HG02840 (cell line): ENCODE results near the gene GRK4.

Source experiments
- ATAC-seq: cut with Tn5 transposase; IDR thresholded peaks from one replicate; pipeline ENCODE4 v1.9.1; 2021; ENCODE audit warnings: mild to moderate bottlenecking, moderate library complexity, moderate number of reproducible peaks; ENCODE audit not compliant: unreplicated experiment, low FRiP score

The GRK4 gene

GRCh38 chr4:2995546-2996265, 32.3 kb downstream of the GRK4 start:
- ATAC-seq, result no peak

DNA sequence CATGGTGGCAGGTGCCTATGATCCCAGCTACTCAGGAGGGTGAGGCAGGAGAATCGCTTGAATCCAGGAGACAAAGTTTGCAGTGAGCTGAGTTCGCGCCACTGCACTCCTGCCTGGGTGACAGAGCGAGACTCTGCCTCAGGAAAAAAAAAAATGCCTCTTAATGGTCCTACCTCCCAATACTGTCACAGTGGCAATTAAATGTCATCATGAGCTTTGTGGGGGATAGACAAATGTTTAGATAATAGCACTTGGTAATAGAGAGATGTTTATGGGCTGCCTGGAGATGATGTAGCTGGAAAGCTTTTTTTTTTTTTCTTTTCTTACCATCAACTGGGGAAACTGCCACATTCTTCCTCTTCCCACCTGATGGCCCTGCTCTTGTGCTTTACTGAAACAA, 33.0 kb downstream of the GRK4 start:
- ATAC-seq, result no peak

DNA sequence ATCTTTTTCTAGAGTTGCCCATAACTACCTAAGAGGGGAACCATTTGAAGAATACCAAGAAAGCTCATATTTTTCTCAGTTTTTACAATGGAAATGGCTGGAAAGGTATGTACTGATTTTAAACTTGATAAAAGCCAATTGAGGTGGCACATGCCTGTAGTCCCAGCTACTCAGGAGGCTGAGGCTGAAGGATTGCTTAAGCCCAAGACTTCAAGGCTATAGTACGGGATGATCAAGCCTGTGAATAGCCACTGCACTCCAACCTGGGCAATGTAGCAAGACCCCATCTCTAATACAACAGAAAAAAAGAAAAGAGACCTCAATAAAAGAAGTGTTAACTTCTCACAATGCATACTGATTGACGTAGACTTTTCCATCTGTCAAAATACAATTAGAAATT, 44.4 kb downstream of the GRK4 start:
- no peak for ATAC-seq

- ATAC-seq, result no peak
Measured at GRCh38 chr4:3009422-3009821, 46.1 kb downstream of the GRK4 start.

DNA sequence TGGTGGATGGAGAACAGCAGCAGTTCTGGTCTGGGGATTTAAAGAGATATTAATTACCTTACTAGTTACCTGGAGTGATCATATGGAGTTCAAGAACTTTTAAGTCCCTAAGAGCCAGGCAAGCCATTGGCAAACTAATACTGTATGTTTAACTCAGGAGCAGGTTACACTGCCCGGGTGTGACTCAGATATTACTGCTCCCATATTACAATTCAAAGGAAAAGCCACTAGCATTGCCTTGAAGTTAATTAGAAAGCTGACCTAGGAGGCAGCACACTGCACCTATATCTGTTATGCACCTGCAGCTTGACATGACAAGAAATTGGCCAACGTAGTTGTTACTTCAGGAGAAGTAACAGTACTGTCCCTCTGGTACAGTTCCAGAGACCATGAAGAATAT, 47.2 kb downstream of the GRK4 start:
- ATAC-seq, result no peak

- ATAC-seq, result no peak
Measured at GRCh38 chr4:3010998-3011397, 47.6 kb downstream of the GRK4 start.

DNA sequence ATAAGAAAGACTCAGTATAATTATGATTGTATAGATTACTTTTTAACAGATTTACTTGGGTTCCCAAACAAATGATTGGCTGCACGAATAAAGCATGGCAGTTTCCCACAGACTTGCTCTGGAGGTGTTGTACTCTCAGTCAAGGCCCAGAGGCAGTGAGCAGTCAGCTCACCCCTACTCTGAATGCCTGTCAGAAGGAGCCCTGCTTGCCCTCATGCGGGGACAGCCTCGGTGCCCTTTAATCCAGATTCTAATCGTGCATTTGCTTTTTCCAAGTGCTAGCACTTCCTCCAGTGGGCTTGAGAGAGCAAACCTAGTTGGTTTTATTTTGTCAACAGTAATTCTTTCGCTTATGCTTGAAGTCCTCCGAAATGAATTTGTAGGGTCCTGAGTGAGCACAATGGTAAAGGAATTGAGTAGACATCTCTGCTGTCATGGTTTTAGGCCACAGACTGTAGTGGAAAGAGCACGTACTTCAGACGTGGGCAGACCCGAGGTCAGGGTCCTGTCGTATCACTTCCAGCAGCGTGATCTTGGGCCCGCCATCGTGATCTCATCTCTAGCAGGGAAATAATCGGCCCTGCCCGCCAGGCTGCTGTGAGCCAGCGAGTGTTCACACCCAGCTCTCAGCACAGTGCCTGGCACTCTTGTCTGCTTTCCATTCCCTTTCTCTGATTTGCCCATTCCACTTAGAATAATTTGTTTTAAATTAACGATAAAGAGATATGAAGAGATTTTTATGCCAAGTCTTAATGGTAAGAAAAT, 48.3 kb downstream of the GRK4 start:
- ATAC-seq, result no peak

GRCh38 chr4:3013323-3013722, 50.0 kb downstream of the GRK4 start:
- no peak for ATAC-seq

- peak; percentile 55 for ATAC-seq
Measured at GRCh38 chr4:3013839-3014350, 50.5 kb downstream of the GRK4 start.

DNA sequence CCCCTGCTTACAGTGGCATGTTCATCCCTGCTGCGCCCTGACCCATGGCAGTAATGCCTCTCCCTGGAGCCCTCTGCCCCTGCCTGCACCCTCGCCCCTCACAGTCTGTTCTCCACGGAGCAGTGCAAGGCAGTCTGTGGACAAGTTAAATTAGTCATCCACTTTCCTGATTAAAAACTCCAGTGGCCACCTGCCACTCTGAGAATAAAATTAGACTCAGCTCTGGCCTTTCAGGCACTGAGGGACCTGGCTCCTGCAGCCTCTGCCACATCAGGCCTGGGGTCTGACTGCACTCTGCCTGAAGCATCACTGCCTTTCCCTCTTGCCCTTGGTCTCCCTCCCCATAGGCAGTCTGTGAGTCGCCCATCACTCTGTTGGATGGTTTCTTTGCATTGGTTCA, 53.6 kb downstream of the GRK4 start:
- no peak for ATAC-seq

- ATAC-seq, result no peak
Measured at GRCh38 chr4:3017504-3017903, 54.1 kb downstream of the GRK4 start.

- ATAC-seq, result no peak
Measured at GRCh38 chr4:3019145-3019846, 55.9 kb downstream of the GRK4 start.

DNA sequence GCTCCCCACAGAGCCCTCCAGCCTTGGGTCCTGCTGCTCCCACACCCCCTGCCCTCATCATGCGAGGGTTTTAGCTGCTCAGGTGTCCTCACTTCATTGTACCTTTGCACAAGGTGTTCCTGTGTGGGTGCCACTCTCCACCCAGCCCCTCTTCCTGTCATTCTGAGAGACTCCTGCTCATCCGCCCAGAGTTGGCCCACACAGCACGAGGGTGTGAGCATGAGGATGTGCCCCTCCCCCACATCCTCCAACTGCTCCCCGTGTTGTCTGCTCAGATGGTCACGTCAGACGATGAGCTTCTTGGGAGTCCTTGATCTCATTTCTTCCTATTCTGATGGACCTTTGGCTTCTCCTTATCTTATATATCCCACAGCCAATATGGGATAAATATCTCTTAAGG, 57.8 kb downstream of the GRK4 start:
- no peak for ATAC-seq

DNA sequence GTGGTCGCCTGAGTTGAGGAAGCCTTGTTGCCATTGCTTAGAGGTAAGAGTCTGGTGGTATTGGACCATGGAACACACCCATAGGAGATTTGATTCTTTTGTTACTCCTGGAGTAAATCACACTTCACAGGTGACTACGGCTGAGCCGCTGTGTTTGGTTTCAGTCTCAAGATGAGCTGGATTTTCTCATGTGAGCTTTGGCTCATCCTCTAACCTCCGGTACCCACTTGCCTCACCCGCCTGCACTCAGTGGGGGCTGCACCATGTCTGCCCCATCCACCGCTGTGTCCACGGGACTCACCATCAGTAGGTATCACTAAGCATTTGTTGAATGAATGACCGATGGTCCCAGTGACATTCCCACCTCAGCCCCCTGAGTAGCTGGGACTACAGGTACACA, 58.3 kb downstream of the GRK4 start:
- no peak for ATAC-seq

DNA sequence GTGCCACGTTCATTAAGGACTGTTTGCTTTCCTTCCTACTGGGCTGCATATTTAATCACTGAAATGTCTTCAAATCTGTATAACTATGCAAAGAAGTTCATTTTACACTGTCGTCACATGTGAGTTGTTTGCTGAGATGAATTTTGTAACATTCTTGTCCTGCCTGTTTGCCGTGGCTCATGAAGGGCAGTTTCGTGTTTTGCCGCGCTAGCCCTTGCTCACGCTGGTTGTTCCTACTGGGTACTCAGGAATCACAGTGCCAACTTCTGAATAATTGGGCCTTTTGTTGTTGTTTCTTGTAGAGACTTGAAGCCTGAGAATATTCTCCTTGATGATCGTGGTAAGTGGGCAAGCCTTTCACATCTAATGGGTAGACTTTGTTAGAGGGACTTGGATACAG, 58.7 kb downstream of the GRK4 start:
- ATAC-seq, result no peak

DNA sequence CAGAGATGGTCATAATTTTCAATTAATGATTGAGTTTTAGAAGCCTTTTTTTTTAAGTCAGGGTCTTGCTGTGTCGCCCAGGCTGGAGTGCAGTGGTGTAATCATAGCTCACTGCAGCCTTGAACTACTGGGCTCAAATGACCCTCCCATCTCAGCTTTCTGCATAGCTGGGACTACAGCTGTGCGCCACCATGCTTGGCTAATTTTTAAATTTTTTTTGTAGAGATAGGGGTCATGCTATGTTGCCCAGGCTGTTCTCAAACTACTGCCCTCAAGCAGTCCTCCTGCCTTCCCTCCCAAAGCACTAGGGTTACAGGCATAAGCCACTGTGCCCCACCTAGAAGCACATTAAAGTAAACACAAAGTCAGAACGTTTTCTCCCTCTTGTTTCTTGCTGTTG, 59.3 kb downstream of the GRK4 start:
- ATAC-seq, result no peak

- no peak for ATAC-seq
Measured at GRCh38 chr4:3025881-3026280, 62.5 kb downstream of the GRK4 start.

- no peak for ATAC-seq
Measured at GRCh38 chr4:3026540-3026939, 63.2 kb downstream of the GRK4 start.

DNA sequence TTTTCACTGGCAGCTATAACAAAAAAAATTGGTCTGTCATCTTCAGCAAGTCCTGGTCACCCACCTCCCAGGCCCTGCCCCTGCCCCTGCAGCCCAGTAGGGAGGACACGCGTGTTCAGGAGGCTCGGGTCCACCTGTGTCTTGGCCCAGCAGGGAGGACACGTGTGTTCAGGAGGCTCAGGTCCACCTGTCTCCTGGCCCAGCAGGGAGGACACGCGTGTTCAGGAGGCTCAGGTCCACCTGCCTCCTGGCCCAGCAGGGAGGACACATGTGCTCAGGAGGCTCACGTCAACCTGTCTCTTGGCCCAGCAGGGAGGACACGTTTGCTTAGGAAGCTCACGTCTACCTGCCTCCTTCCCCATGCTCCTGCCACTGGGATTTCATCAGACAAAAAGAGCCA, 66.1 kb downstream of the GRK4 start:
- no peak for ATAC-seq

DNA sequence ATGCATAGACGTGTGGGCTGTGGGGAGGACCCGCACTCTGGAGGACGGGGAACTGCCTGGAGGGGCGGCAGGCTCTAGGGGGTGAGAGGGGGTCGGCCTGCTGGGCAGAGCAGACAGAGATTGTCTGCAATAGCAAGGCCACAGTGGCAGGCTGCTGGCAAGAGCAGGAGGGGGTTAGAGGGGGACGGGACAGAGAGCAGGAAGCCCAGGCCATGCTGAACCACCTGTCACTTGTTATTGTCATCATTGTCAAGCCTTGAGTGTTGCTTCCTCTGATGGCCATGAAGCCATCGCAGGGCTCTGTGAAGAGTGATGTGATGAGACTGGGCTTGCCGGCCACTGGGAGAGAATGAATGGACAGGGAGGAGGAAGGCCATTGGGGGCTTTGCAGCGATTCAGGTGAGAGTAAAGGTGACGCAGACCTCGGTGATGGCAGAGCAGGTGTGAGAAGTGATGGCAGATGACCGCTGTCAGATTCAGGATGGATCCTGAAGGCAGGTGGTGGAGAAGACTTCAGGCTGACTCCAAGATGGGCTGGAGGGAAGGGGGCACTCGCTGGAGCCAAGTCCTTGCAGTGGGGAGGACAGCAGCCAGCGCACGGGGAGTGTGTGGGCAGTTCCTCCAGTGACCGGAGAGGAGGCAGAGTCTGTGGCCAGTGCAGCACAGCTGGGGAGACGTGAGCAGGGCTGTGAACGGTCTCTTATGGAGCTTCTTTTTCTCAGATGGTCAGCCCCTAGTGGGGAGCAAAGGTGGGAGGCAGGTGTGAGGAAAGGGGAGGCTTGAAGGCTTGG, 67.4 kb downstream of the GRK4 start:
- no peak for ATAC-seq
